KMS-11 (cell line): ENCODE measurements around the gene C12orf42.
"Not testable (repeated sequence)": the region's sequence is repeated elsewhere in the genome, so short reads cannot be mapped to it uniquely, and the experiment has no call there.

ENCODE experiments used
- H2AFZ ChIP-seq: fragments of 200-600 bp; sonication (generic); 2 replicates; pipeline ENCODE4 v1.6.1; 2016; ENCODE audit warnings: antibody characterized with exemption, mixed run types, low read depth
- H3K27ac ChIP-seq: fragments of 200-600 bp; sonication (generic); 2 replicates; pipeline ENCODE4 v1.6.1; 2016; ENCODE audit warnings: mild to moderate bottlenecking, mixed run types
- H3K27me3 ChIP-seq: fragments of 200-600 bp; sonication (generic); 2 replicates; pipeline ENCODE4 v1.6.1; 2017; ENCODE audit warnings: mild to moderate bottlenecking, low read depth, mixed run types, moderate library complexity; ENCODE audit not compliant: insufficient read depth
- H3K36me3 ChIP-seq: fragments of 200-600 bp; sonication (generic); 2 replicates; pipeline ENCODE4 v1.6.1; 2017; ENCODE audit warnings: mild to moderate bottlenecking, mixed run types; ENCODE audit not compliant: insufficient read depth
- H3K4me1 ChIP-seq: fragments of 200-600 bp; sonication (generic); 2 replicates; pipeline ENCODE4 v1.6.1; 2016; ENCODE audit warnings: mild to moderate bottlenecking, low read depth, mixed run types; ENCODE audit not compliant: poor library complexity, severe bottlenecking
- H3K4me2 ChIP-seq: fragments of 200-600 bp; sonication (generic); 2 replicates; pipeline ENCODE4 v1.7.0; 2016; ENCODE audit warnings: mild to moderate bottlenecking, mixed run types
- H3K4me3 ChIP-seq: fragments of 200-600 bp; sonication (generic); IDR thresholded peaks from 2 replicates; pipeline ENCODE4 v1.6.1; 2017; ENCODE audit warnings: low read depth, low read length, mixed read lengths; ENCODE audit not compliant: insufficient read depth
- H3K79me2 ChIP-seq: fragments of 200-600 bp; sonication (generic); 2 replicates; pipeline ENCODE4 v1.6.1; 2016; ENCODE audit warnings: low read depth, mixed run types; ENCODE audit not compliant: insufficient read depth
- H3K9ac ChIP-seq: fragments of 200-600 bp; sonication (generic); 2 replicates; pipeline ENCODE4 v1.6.1; 2016; ENCODE audit warnings: mild to moderate bottlenecking, mixed run types
- H4K20me1 ChIP-seq: fragments of 200-600 bp; sonication (generic); 2 replicates; pipeline ENCODE4 v1.6.1; 2016; ENCODE audit warnings: mild to moderate bottlenecking, mixed run types; ENCODE audit not compliant: insufficient read depth
- CTCF ChIP-seq: fragments of 200-600 bp; sonication (generic); conservative IDR thresholded peaks from 2 replicates; pipeline ENCODE4 v1.6.1; 2017; ENCODE audit warnings: low read depth, mild to moderate bottlenecking, antibody characterized with exemption, low read length, moderate library complexity, mixed read lengths

C12orf42 gene

GRCh38 chr12:103444983-103445382 is 50.8 kb downstream of the C12orf42 start:
- Histone ChIP-seq H3K27ac (no peak overlapping the region), H4K20me1 (no peaks in the 10 kb centered on the region), H3K9ac (no peak overlapping the region), H2AFZ (no peak overlapping the region), H3K4me2 (no peak overlapping the region), H3K4me1 (peaks cover 22% of the 10 kb centered on the region), H3K27me3 (no peaks in the 10 kb centered on the region), H3K4me3 (no peak overlapping the region), H3K36me3 (no peaks in the 10 kb centered on the region), H3K79me2 (no peaks in the 10 kb centered on the region)
- TF ChIP-seq CTCF = no peak

GRCh38 chr12:103442822-103443221 is 52.9 kb downstream of the C12orf42 start:
- Histone ChIP-seq H2AFZ (no peak overlapping the region), H3K27me3 (no peaks in the 10 kb centered on the region), H3K36me3 (no peaks in the 10 kb centered on the region), H3K27ac (no peak overlapping the region), H3K9ac (no peak overlapping the region), H3K4me2 (no peak overlapping the region), H3K79me2 (no peaks in the 10 kb centered on the region), H3K4me3 (no peak overlapping the region), H4K20me1 (no peaks in the 10 kb centered on the region), H3K4me1 (peaks cover 22% of the 10 kb centered on the region)
- TF ChIP-seq CTCF = no peak

GRCh38 chr12:103442182-103442555 is 53.6 kb downstream of the C12orf42 start:
- no peaks in the 10 kb centered on the region for H3K36me3 ChIP-seq
- no peaks in the 10 kb centered on the region for H4K20me1 ChIP-seq
- no peaks in the 10 kb centered on the region for H3K79me2 ChIP-seq
- H3K27me3 ChIP-seq = no peaks in the 10 kb centered on the region
- peak overlapping the region; percentile 36; the same call in 1 of the 2 replicates for H3K4me2 ChIP-seq
- H3K9ac ChIP-seq = no peak overlapping the region
- no peak overlapping the region for H3K4me3 ChIP-seq
- no peak overlapping the region for H2AFZ ChIP-seq
- TF ChIP-seq CTCF = no peak
- H3K4me1 ChIP-seq = peaks cover 22% of the 10 kb centered on the region
- H3K27ac ChIP-seq = no peak overlapping the region; the same call in 1 of the 2 replicates

GRCh38 chr12:103441437-103442181 is 54.2 kb downstream of the C12orf42 start:
- H3K27me3 ChIP-seq = no peaks in the 10 kb centered on the region
- H3K79me2 ChIP-seq = no peaks in the 10 kb centered on the region
- no peak overlapping the region for H3K9ac ChIP-seq
- H3K4me1 ChIP-seq = peaks cover 22% of the 10 kb centered on the region
- peak overlapping the region; percentile 23; the same call in 1 of the 2 replicates for H3K27ac ChIP-seq
- H2AFZ ChIP-seq = no peak overlapping the region
- peak overlapping the region; percentile 36; the same call in 1 of the 2 replicates for H3K4me2 ChIP-seq
- H4K20me1 ChIP-seq = no peaks in the 10 kb centered on the region
- no peak for TF ChIP-seq CTCF
- H3K4me3 ChIP-seq = no peak overlapping the region
- H3K36me3 ChIP-seq = no peaks in the 10 kb centered on the region

GRCh38 chr12:103434165-103435105 is 61.3 kb downstream of the C12orf42 start:
- Histone ChIP-seq H3K9ac (peak overlapping the region; percentile 32; the same call in 1 of the 2 replicates), H3K27ac (peak overlapping the region; percentile 34; the same call in 1 of the 2 replicates), H2AFZ (peak overlapping the region; percentile 12; the same call in 1 of the 2 replicates)
- not testable (repeated sequence) for H3K36me3 ChIP-seq, H3K79me2 ChIP-seq, H3K4me1 ChIP-seq, H3K4me2 ChIP-seq, H4K20me1 ChIP-seq, H3K27me3 ChIP-seq, H3K4me3 ChIP-seq
